IMR-90 (cell line): ENCODE data around the gene FGF12.

Experiments used
- BHLHE40 ChIP-seq: fragments of 150-350 bp; IDR thresholded peaks from 2 replicates; pipeline ENCODE4 v1.6.1; 2016; ENCODE audit warnings: mild to moderate bottlenecking, low read depth, low read length
- CEBPB ChIP-seq: IDR thresholded peaks from 2 replicates; pipeline ENCODE4 v1.6.1; 2012; ENCODE audit warnings: low read depth, low read length, improper control_type of control experiment
- CHD1 ChIP-seq: IDR thresholded peaks from 2 replicates; pipeline ENCODE4 v1.6.1; 2012; ENCODE audit warnings: low read depth, low read length, improper control_type of control experiment
- CTCF ChIP-seq: conservative IDR thresholded peaks from 2 replicates; pipeline ENCODE4 v1.5.1; 2012; ENCODE audit warnings: mild to moderate bottlenecking, low read depth, low read length, improper control_type of control experiment
- ELK1 ChIP-seq: fragments of 150-350 bp; IDR thresholded peaks from 2 replicates; pipeline ENCODE4 v1.6.1; 2016; ENCODE audit warnings: low read depth, mild to moderate bottlenecking, low read length, moderate library complexity, borderline replicate concordance
- FOS ChIP-seq: fragments of 150-350 bp; IDR thresholded peaks from 2 replicates; pipeline ENCODE4 v1.6.1; 2016; ENCODE audit warnings: low read depth, low read length
- MAZ ChIP-seq: IDR thresholded peaks from 2 replicates; pipeline ENCODE4 v1.6.1; 2012; ENCODE audit warnings: low read depth, mild to moderate bottlenecking, low read length, improper control_type of control experiment, moderate library complexity, borderline replicate concordance
- NFE2L2 ChIP-seq: fragments of 150-350 bp; IDR thresholded peaks from 2 replicates; pipeline ENCODE4 v1.6.1; 2016; ENCODE audit warnings: low read depth, mild to moderate bottlenecking, low read length
- POLR2A ChIP-seq: IDR thresholded peaks from 2 replicates; pipeline ENCODE4 v1.6.1; 2012; ENCODE audit warnings: mild to moderate bottlenecking, low read depth, low read length
- RAD21 ChIP-seq: IDR thresholded peaks from 2 replicates; pipeline ENCODE4 v1.6.1; 2012; ENCODE audit warnings: low read length, improper control_type of control experiment
- RCOR1 ChIP-seq: IDR thresholded peaks from 2 replicates; pipeline ENCODE4 v1.6.1; 2012; ENCODE audit warnings: mild to moderate bottlenecking, low read length, improper control_type of control experiment; ENCODE audit not compliant: insufficient replicate concordance
- RFX5 ChIP-seq: IDR thresholded peaks from 2 replicates; pipeline ENCODE4 v1.8.0; 2012; ENCODE audit warnings: low read depth, mild to moderate bottlenecking, low read length, moderate library complexity
- SMC3 ChIP-seq: fragments of 150-350 bp; IDR thresholded peaks from 2 replicates; pipeline ENCODE4 v1.6.1; 2016; ENCODE audit warnings: low read depth, mild to moderate bottlenecking, antibody characterized with exemption, low read length, moderate library complexity
- USF2 ChIP-seq: fragments of 150-350 bp; IDR thresholded peaks from 2 replicates; pipeline ENCODE4 v1.6.1; 2017; ENCODE audit warnings: mild to moderate bottlenecking, antibody characterized with exemption, low read length, low read depth

- TF ChIP-seq CTCF = no peak
- TF ChIP-seq RAD21 = no peak
- TF ChIP-seq RCOR1 = no peak
- TF ChIP-seq BHLHE40 = no peak
- TF ChIP-seq CHD1 = no peak
- TF ChIP-seq ELK1 = no peak
- TF ChIP-seq POLR2A = no peak
- no peak for TF ChIP-seq RFX5
- no peak for TF ChIP-seq USF2
- no peak for TF ChIP-seq SMC3
- no peak for TF ChIP-seq MAZ
- no peak for TF ChIP-seq FOS
- no peak for TF ChIP-seq CEBPB
- no peak for TF ChIP-seq NFE2L2
Measured at GRCh38 chr3:192165552-192165951, 561.8 kb downstream of the FGF12 start.
